ENCODE data around the gene BNIP3.

DNA sequence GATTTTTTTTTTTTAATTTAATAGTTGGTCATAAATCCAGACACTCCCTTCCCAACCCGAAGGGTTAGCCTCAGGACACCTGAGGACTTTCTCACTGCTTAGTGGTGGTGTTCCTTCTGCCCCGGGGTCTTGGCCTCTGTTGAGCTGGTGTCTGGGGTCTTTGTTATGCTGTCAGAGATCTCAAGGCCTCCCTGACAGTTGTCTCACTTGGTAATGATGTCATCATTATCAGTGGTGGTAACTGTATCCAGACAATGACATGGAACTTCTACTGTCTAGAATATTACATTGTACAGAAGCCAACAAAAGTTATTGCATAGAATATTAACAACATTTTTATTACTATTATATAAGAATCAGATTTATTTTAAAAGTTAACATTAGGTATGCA, 48.0 kb downstream of the BNIP3 start:
- TF ChIP-seq YY1 (IDR thresholded peaks at IDR 0.05; ENCODE audit: insufficient read depth, insufficient read length) (no peak), ZNF274 (IDR thresholded peaks at IDR 0.05; ENCODE audit: low read depth, low read length) (no peak), SUZ12 (IDR thresholded peaks at IDR 0.05; ENCODE audit: extremely low read depth, insufficient read depth, insufficient read length) (no peak)
